Peyer's patch (tissue), 4 donors: ENCODE measurements around the gene CACNA1I.

ENCODE experiments used
- CTCF ChIP-seq, 6 experiments: fragments of 450-650 bp in 4 of 6; fragments of 200-600 bp in 2 of 6; sonication (generic) in 1 of 6; IDR thresholded peaks; one replicate each; pipeline ENCODE4 v1.5.1; 2017 to 2019; ENCODE audit warnings: antibody characterized with exemption in 6 of 6, mild to moderate bottlenecking in 3 of 6, moderate library complexity in 1 of 6
- POLR2A ChIP-seq, 2 donors: fragments of 450-650 bp; IDR thresholded peaks; one replicate each; pipeline ENCODE4 v1.5.1; 2017; ENCODE audit warnings: antibody characterized with exemption in 2 of 2, mild to moderate bottlenecking in 2 of 2, moderate library complexity in 2 of 2

GRCh38 chr22:39686178-39686620 lies 115.6 kb downstream of the CACNA1I start:
- TF ChIP-seq CTCF (IDR thresholded peaks at IDR 0.05) (no peak), POLR2A (IDR thresholded peaks at IDR 0.05) (no peak)
